ENCODE data around the gene MICAL2. TPM values are rescaled to one million over a fixed set of nuclear protein-coding genes. Genes with fewer than 3 reads are reported as not detected.

MICAL2 gene, protein sequence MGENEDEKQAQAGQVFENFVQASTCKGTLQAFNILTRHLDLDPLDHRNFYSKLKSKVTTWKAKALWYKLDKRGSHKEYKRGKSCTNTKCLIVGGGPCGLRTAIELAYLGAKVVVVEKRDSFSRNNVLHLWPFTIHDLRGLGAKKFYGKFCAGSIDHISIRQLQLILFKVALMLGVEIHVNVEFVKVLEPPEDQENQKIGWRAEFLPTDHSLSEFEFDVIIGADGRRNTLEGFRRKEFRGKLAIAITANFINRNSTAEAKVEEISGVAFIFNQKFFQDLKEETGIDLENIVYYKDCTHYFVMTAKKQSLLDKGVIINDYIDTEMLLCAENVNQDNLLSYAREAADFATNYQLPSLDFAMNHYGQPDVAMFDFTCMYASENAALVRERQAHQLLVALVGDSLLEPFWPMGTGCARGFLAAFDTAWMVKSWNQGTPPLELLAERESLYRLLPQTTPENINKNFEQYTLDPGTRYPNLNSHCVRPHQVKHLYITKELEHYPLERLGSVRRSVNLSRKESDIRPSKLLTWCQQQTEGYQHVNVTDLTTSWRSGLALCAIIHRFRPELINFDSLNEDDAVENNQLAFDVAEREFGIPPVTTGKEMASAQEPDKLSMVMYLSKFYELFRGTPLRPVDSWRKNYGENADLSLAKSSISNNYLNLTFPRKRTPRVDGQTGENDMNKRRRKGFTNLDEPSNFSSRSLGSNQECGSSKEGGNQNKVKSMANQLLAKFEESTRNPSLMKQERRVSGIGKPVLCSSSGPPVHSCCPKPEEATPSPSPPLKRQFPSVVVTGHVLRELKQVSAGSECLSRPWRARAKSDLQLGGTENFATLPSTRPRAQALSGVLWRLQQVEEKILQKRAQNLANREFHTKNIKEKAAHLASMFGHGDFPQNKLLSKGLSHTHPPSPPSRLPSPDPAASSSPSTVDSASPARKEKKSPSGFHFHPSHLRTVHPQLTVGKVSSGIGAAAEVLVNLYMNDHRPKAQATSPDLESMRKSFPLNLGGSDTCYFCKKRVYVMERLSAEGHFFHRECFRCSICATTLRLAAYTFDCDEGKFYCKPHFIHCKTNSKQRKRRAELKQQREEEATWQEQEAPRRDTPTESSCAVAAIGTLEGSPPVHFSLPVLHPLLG
- total RNA-seq = 67.3 and 81.2 TPM in 2 replicates

DNA sequence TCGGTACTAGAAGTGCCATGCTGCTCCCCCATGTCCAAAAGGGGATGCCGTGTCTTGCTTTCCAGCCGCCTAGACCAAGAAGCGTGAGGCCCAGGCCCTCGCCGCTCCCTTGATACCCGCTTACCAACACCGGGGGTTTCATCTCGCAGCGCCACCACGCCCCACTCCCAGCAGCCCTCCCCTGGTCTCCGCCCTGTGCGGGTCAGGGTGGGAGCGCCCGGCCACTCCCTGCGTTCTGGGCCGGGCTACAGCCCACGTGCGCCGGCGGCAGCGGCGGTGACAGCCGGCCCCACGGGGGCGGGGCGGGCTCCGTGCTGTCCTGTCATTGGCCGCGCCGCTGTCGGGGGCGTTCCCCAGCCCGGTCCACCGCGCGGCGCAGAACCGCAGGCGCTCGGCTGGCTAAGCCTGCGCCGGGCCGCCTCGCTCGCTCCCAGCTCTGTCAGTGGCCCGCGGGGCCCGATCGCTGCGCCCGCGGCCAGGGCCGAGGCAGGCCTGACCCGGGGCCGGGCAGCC, at the start of gene MICAL2:
Gene MICAL2, plus strand, starts transcription at position 390 of the 513 bp plus-strand sequence. CDS start 51,566 bp downstream, outside the sequence.

Other genes starting within 250 kb of the MICAL2 start
- gene DKK3, start 102.0 kb upstream of the MICAL2 start, total RNA-seq = 74.8 and 79.1 TPM in 2 replicates